GDM1 (cell line): ENCODE results near the gene SHC2.
"Not testable (repeated sequence)": the region's sequence is repeated elsewhere in the genome, so short reads cannot be mapped to it uniquely, and the experiment has no call there.

ENCODE experiments used
- DNase-seq: peaks from one replicate; lab custom pipeline; 2025; lab: John Stamatoyannopoulos, UW

SHC2 gene

DNA sequence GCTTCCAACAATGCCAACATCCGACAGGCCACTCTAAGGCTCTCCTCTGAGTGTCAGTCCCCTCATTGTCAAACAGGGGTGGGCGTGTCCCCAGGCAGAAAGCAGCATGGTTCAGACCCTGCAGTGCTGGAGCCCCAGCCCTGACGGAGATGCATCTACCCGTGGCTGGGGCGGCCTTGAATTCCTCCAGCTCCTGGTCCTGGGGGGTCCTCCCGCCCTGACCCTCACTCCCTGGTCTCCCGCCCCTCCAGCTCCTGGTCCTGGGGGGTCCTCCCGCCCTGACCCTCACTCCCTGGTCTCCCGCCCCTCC, 38.0 kb downstream of the SHC2 start:
- DNase-seq, result not testable (repeated sequence)

GRCh38 chr19:422213-422916, 38.5 kb downstream of the SHC2 start:
- DNase-seq, result no peak

DNA sequence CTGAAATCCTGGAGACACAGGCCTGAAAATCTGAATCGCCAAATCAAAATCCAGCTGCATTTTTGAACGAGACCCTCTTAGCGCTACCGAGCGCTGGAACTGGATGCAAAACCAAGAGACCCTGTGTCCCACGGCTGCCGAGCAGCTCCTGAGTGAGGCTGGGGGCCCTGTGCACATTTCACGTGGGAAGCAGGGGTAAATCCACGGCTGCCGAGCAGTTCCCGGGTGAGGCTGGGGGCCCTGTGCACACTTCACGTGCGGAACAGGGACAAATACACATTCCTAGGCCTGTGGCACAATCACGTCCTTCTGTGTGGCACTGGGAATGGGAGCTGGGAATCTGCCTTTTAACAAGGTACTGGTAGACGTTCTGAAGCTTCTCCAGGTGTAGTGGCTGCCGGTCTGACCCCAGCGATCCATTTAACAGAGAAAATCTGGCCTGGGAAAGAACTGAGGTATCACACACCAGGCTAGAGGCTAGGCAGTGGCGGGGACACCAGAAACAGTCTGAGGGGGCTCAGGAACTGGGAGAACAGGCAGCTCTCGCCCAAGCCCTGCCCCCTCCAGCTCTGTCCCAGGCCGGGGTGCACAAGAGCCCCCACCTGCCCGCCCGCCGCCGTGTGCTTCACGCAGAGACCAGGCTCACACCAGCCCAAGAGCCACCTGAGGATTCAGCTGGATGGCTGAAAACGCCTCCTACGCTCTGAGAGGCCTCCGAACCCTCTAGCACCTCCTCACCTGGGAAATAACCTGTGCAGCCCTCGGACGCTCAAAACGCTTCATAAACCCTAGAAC, 40.9 kb downstream of the SHC2 start:
- DNase-seq, result no peak

DNA sequence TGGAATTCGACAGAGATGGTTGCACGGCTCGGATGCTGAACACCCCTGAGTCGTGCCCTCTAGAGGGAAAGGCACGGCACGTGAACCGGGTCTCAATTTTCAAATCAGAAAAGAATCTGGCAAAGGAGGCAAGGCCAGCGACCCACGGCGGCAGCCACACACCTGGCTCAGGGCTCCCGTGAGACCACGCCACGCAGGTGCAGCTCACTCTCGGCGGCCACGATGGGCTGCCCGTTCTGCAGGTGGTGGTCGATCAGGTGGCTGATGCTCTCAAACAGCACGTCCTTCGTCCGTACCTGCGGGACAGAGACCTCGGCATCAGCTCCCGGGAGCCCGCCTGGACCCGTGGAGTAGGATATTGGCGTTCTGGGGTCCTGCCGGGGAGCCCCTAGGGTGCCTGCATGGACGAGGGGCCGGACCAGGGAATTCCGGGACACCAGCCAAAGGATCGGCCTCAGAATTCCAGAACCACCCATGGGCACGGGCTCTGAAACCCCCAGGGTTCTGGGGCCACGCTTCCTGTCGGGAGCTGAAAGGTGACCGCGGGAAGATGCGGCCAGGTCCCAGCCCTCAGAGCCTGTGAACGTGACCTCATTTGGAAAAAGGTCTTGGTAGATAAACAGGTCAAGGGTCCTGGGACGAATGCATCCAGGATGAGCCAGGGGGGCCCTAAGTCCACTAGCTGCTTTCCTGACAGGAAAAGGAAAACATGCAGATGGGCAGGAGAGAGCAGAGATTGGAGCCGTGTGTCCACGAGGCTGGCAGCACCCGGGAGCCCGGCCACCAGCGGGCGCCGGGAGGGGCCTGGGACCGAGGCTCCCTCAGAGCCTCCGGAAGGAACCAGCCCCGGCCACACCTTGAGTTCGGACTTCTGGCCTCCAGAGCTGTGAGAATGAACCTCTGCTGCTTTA, 41.8 kb downstream of the SHC2 start:
- DNase-seq, result no peak

DNA sequence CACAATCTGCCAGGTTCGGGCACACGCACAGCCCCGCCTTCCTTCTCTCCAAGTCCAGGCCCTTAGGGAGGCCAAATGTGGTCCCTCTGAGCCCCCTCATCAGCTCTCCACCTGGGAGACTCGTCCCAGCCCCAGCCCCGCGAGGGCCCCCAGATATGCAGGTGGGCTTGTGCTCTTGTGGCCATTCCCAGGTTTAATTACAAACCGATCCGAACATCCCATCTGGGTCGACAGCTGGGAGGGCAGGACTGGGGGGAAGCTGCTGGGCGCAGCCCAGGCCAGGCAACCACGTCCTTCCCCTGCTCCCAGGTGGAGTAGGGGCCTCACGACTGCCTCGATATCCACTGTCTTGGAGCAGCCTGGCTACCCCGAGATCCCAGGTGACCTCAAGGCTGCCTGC, 44.4 kb downstream of the SHC2 start:
- no peak for DNase-seq

GRCh38 chr19:415292-415691, 45.5 kb downstream of the SHC2 start:
- DNase-seq, result no peak

DNA sequence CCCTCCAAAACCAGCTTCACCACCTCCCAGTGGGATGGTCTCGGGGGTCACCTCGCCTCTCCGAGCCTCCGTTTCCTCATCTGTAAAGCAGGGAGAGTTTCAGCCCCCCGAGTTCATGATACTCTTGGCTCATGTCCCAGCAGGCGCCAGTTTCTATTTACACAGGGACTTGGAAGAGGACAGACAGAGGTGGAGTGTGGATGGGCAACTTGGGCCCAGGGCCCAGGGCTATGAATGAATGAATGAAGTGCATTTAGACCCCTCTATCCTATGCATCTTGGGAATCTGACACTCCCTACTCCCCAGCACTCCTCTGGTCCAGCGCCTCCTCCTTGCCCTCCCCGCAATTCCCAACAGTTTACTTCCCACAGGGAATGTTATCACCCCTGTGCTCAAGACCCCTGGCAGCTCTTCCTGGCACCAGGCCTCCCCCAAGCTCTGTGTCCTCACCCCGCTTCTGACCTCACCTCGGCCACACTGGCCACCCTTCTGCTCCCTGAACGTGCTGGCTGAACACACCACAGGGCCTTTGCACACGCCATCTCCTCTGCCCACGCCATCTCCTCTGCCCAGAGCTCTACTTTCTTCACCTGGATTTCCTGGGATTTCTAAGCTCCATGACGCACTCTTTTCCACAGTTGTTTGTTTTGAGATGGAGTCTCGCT, 46.9 kb downstream of the SHC2 start:
- no peak for DNase-seq

DNA sequence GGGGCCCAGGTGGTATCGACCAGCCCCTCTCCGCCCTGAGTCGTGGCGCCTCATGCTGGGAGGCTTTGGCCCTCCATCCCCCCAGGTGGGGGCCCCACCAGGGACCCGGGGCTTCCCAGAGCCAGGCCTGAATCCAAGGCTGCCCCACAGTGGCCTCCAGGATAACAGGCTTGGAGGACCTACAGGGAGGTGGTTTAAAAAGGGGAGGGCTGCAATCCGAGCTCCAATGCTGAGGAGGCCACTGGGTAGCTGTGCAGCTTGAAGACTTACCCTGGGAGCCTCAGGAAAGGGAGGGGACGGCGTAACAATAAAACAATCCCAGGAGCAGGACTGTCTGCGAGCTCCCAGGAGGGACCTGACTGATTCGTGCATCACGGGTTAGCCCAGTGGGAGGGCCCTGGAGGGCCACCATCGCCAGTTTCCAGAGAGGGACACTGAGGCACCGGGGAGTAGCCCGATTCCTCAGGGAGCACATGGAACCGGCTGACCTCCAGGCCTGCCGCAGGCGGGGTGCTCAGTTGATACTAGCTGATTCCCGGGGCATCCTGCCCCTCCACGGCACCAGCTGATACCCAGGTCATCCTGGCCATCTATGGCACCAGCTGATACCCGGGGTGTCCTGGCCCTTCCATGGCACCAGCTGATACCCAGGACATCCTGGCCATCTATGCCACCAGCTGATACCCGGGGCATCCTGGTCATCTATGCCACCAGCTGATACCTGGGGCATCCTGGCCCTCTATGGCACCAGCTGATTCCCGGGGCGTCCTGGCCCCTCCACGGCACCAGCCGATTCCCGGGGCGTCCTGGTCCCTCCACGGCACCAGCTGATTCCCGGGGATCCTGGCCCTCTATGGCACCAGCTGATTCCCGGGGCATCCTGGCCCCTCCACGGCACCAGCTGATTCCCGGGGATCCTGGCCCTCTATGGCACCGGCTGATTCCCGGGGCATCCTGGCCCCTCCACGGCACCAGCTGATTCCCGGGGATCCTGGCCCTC, 48.2 kb downstream of the SHC2 start:
- DNase-seq, result no peak

DNA sequence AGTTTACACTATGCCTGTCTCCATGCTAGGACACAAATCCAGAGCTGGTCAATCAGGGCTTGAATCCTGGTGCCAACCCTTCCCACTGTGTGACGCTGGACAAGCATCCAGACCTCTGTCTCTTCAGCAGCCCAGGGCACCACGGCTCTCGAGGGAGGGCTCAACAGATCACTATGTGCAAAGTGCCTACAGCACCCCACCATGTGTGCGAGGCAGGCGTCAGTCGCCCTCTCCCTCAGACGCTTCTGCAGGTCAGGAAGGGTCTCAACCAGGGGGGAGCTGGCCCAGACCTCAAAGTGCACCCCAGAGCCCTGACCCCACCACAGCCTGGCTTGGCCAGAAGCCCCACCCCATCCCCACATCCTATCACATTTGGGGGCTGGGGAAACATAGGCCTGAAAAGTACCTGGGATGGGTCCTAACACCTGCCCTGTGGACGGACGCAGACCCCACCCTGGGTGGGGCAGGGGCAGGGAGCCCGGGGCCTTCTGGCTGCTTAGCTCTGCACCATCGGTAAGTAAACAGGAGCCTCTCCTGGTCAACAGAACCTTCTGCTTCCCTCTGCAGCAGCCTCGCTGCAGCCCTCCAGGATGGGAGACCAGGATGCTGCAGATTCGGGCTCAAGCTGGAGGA, 49.0 kb downstream of the SHC2 start:
- DNase-seq, result no peak

GRCh38 chr19:411121-411722, 49.6 kb downstream of the SHC2 start:
- not testable (repeated sequence) for DNase-seq

- no peak for DNase-seq
These were observed 50.5 kb downstream of the SHC2 start for GRCh38 chr19:410243-410781.

DNA sequence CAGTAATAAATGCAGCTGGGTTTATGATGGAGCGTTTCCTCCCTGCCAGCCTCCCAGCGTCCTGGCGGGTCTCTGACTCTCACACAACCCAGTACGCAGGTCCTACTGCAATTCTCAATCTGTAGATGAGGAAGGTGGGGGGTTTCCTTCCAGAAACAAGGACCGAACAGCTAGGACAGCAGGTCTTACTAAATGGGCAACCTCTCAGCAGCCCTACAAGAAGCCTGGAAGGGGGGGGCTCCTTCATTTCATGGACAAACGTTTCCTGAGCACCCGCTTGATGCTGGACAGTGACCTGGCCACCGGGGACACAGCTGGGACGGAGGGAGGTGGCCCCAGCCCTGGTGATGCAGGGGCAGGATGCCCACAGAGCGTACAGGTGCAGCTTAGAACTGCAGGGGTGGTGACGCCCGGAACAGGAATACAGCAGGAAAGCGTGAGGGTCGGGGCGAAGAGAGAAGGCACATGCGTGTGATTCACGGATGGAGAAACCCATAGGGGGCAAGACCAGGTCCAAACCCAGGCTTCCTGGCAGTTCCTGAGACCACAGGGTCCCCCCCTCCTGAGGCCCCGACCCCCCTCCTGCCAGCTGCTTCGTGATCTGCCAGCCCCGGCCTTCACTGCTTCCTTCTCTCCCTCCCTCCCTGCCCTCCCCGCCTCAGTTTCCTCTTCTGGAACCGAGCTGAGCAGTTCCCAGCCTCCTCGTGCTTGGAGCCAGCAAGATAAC, 51.2 kb downstream of the SHC2 start:
- no peak for DNase-seq

DNA sequence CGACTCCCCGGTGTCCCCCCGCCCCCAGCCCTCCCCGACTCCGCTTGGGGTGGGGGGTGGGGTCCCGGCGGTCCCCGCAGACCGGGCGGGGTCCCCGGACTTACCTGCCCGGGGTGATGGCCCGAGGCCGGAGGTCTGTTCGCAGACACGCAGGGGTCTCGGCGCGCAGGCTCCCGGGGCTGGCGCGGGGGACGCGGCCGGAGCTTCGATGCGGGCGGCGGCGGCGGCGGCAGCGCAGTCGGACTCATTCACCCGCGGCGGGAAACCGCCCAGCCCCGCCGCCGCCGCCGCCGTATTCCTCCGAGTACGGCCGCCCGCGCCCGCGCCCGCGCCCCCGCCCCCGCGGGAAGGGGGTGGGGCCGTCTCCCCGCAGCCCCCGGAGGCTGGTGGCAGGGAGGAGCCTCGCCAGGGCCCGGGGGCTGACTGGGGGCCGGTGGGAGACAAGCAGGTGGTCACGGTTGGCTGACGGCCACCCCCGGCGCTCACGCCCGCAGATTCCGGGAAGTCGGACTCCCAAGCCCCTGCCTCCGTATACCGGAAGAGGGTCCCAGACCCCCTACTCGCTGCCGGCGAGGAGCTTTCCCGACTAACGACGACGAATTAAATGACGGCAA, 51.8 kb downstream of the SHC2 start, which contains the start of gene C2CD4C:
Gene C2CD4C, minus strand, starts transcription at position 246 of the 614 bp plus-strand sequence. CDS start 786 bp downstream, outside the sequence.
- DNase-seq, result no peak

DNA sequence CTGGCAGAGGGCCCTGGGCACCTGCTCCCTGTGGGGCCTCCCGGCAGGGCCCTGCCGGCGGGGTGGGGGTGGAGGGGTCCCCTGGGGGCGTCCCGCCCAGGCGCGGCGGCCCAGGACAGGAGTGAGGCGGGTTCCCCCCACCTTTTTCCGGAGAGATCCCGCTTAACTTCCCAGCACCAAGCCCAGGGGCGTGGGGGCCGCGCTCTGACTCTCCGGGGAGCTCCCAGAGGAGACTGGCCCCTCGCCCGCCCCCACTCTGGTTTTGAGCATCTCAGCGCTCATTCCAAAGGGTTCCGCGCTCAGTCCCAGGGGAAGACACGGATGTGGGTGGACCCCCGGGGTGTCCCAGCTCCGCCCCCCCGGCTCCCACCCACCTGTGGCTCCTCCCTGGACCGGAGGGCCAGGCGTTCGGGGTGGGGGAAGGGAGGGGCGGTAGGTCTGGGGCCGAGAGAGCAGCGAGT, 52.4 kb downstream of the SHC2 start:
- no peak for DNase-seq

- no peak for DNase-seq
These were observed 53.1 kb downstream of the SHC2 start for GRCh38 chr19:407511-408440.

DNA sequence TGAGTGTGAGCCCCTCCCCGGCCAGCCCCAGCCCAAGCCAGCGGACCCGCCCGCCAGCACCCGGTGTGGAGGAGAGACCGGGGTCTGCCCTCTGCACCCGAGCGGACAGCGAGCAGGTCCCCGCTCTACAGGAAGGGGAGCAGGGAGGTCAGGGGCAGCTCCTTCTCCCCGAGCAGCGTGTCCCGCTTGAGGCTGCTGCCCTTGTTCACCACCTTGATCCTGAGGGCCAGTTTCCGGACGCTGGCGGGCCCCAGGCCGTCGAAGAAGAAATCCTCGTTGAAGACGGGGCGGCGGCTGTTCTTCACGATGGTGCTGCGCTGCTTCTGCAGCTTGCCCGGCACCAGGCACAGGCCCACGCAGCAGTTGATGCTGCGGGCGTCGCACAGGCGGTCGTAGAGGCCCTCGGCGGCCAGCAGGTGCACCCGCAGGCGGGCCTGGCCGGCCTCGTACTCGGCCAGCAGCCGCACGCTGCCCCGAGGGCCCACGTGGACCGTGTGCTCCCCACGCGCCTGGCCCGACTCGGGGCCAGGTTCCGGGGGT, 53.8 kb downstream of the SHC2 start:
- no peak for DNase-seq
